HG03520 (cell line): Measurements from ENCODE around the gene TIAM1.

Experiments used
- ATAC-seq: cut with Tn5 transposase; IDR thresholded peaks from one replicate; pipeline ENCODE4 v1.9.1; 2021; ENCODE audit warnings: mild to moderate bottlenecking, moderate library complexity; ENCODE audit not compliant: unreplicated experiment

Gene TIAM1

GRCh38 chr21:31335957-31336738 lies 7.9 kb downstream of the TIAM1 start:
- ATAC-seq, result no peak

GRCh38 chr21:31334648-31335121 lies 9.4 kb downstream of the TIAM1 start:
- ATAC-seq, result no peak

- no peak for ATAC-seq
Measured at GRCh38 chr21:31332525-31332924, 11.5 kb downstream of the TIAM1 start.

DNA sequence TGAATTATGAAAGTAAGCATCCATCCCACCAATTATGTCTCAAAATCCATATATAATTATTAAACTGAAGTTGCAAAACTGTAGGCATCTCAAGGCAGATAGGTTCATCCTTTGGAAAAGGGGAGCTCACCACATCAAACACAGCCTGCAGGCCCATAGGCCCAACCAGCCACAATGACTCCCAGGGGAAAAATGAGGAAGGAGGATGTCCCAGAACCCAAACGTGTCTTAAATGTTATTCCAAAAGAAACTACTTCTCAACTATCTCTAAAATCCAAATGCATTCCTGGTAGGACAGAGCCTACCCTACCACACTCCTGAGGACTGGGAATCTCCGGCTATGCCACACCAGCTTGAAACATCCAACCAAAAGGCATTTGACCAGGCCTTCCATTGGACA lies 12.8 kb downstream of the TIAM1 start:
- ATAC-seq, result no peak

DNA sequence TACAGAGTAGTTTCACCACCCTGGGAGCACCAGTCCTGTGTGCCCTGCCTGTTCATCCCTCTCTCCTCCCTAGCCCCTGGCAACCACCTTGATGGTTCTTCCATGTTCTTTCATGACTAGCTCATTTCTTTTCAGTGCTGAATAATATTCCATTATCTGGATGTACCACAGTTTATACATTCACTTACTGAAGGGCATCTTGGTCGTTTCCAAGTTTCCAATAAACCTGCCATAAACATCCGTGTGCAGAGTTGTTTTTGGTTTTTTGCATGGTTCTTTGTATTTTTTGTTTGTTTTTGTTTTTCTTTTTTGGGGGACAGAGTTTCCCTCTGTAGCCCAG lies 13.9 kb downstream of the TIAM1 start:
- no peak for ATAC-seq

GRCh38 chr21:31329456-31330143 lies 14.5 kb downstream of the TIAM1 start:
- ATAC-seq, result no peak

DNA sequence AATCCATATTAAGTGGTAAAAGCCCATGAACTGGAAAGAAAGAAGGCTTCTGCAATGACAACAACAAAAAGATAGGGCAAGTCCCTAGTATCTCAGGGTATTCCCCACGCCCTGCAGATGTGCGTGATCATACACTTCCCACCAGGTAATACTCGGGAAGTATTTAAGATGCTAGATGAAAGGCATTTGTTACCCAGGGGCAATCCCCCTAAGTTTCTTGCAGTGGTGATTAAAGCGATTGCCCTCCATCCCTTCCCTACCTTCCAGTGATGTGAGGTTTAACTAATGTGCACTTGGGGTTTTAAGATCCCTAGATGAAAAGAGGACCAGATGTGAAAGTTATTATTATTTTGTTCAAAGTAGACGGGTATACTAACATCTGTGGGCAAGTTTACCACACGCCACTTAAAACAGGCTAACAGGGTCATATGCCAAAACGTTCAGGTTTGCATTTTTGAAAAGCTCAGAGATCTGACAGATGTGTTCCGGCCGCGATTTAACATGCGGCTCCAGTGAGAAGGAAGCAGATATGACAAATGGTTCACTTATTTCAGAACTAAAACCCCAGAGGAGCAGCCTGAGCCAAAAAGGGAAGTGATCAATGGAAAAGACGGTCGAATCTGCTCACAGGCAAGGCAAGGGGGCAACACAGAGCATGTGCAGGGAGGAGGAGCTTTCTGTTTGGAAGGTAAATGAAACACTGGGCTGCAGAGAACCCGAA lies 17.4 kb downstream of the TIAM1 start:
- ATAC-seq, result peak; percentile 90

DNA sequence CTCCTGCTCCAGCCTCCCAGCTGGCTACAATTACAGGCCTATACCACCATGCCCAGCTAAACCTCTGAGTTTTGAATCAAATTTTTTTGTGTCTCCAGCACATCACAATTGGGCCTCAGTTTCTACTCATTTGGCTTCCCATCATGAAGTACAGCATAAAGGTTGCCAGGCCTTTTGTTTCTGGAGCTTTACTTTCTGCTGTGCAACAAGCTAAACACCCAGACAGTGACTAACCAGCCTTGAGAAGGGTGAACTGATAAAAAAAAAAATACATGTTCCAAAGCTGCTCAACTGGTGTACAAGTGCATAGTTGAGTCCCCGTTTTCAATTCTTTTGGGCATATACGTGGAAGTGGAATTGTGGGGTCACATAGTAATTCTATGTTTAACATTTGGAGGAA lies 25.1 kb downstream of the TIAM1 start:
- ATAC-seq, result no peak

DNA sequence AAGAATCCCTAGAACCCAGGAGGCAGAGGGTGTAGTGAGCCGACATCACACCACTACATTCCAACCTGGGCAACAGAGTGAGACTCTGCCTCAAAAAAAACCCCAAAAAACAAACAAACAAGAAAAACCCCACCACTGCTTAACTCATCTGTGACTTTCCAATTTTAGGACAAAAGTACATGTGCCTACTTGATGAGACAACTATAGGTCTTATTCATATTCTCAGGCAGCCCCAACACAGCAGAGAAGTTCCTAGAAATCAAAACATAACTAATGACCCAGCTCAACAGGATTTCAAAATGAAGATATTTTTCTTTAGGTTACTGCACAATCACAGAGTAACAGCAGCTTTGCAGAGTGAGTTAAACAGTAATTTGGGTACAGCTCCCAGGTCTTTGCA lies 26.4 kb downstream of the TIAM1 start:
- no peak for ATAC-seq

- ATAC-seq, result no peak
Measured at GRCh38 chr21:31316488-31317169, 27.4 kb downstream of the TIAM1 start.

- ATAC-seq, result no peak
Measured at GRCh38 chr21:31316072-31316471, 28.0 kb downstream of the TIAM1 start.

- no peak for ATAC-seq
Measured at GRCh38 chr21:31310750-31311149, 33.3 kb downstream of the TIAM1 start.

- no peak for ATAC-seq
Measured at GRCh38 chr21:31308584-31308983, 35.5 kb downstream of the TIAM1 start.

DNA sequence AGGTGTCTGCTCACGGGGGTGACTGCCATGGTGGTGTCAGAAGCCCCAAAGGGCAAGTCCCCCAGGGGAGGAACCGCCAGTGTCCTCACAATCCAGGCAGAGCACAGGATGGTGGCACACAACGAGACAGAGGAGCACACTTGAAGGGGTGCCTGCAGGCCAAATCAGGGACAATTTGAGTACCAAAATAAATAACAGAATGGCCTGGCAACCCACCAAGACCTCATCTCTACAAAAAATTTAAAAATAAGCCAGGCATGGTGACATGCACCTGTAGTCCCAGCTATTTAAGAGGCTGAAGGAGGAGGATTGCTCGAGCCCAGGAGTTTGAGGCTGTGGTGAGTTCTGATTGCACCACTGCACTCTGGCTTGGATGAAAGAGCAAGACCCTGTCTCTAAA lies 38.2 kb downstream of the TIAM1 start:
- ATAC-seq, result no peak

DNA sequence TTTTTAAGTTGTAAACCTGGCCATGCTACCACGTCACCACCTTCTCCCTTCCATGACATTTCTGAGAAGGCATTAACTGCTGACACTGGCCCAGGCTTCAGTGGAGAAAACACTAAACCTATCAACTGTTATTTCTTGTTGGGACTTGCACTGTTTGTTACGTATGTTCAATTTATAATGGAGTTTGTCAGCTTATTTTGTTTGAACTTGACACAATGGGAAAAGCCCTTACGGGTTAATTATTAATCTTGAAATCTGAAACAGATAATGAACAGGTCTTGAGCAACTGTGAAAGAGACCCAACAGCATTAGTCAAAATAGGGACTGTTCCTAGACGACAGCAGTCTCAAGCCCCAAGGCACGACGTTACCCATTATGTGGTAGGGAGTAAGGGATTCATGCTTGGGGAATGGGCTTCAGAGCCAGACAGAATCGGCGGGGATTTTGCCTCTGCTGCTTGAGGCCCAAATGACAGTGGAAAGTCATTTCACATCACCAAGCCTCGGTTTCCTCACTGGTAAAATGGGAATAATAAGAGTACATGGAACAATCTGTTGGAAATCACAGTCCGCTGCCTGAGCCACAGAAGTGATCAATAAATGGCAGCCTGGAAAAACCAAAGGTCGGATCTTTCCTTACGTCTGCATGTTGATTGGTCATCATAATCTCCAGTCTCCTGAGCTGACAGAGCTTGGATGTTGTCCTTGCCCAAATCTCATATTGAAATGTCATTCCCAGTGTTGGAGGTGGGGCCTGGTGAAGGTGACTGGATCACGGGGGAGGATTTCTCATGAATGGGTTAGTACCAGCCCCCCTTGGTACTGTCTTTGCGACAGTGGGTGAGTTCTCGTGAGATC lies 44.5 kb downstream of the TIAM1 start:
- ATAC-seq, result no peak

DNA sequence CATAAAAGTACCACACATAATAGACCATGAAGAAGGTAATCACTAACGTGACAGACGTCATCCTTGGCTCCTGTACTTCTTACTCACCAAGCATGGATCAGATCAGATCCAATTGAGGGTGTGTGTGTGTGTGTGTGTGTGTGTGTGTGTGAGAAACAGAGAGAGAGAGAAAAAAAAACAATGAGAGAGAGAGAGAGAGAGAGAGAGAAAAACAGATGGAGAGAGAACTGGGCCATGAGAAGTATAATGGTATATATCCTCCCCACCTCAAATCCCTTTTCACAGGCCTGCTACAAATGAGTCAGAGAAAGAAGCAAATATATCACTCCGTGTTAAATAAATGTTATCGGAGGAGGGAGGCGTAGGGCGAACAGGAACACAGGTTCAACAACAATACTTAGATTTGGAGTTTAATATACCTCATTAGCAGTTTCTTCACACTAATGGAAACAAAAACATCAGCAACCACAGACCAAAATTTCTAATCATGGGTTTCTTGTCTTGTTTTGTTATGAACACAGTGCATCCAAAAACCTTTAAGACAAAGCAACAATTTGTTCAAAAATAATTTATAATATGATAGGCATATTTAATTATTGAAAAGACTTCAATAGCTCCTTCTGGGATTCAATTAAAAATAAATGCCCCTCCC lies 45.3 kb downstream of the TIAM1 start:
- no peak for ATAC-seq

DNA sequence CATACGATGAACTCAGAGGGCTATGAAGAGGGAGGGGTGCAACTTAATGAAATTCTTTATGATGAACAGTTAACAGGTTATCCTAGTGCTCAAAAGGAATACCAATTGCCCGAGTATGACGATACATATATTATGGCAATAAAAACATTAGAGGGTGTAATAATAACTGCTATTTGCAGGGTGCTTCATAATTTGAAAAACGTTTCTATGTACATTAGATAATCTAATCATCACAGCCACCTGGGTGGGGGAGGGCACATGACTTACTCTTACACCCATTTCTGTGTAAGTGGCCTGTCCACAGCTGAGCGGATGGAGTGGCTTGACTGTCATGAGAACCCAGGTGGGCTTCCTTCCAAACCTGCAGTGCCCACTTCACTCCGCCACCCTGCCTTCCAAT lies 46.3 kb downstream of the TIAM1 start:
- ATAC-seq, result no peak

DNA sequence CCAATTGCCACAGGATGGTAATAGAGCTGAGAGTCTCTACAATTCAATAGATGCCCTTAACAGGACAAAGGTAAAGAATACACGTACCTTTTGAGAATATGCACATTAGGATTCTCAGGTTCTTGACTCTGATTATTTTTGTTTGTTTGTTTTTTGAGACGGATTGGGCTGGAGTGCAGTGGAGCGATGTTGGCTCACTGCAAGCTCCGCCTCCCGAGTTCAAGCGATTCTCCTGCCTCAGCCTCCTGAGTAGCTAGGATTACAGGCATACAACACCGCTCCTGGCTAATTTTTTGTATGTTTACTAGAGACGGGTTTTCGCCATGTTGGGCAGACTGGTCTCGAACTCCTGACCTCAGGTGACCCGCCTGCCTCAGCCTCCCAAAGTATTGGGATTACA lies 48.4 kb downstream of the TIAM1 start:
- ATAC-seq, result no peak

- ATAC-seq, result no peak
Measured at GRCh38 chr21:31294691-31295090, 49.4 kb downstream of the TIAM1 start.

DNA sequence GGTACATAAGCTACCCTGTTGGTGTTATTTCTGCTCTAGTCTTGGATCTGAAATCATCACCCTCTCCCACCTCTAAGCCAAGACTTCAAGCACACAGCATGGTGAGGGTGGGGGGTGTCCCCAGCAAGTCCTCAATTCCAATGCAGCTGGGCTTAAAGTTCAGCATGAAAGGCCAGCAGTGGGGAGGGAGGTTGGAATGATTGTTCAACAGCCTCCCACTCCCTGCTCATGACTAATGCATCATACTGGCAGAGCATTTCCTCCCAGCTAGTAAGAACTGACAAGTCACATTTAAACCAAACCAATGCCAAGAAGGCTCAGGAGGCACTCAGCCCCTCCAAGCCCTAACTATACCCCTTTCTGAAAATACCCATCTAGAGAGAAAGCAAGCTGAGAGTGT lies 50.1 kb downstream of the TIAM1 start:
- no peak for ATAC-seq
